HG03108 (cell line): ENCODE measurements around the gene PDE11A.
"Not testable (repeated sequence)": the region's sequence is repeated elsewhere in the genome, so short reads cannot be mapped to it uniquely, and the experiment has no call there.

Experiments
- ATAC-seq: cut with Tn5 transposase; IDR thresholded peaks from one replicate; pipeline ENCODE4 v1.9.1; 2021; ENCODE audit warnings: moderate library complexity; ENCODE audit not compliant: unreplicated experiment

The PDE11A gene

GRCh38 chr2:178072383-178073301 is at the start of gene PDE11A:
PDE11A (minus strand) TSS chr2:178072777; CDS start chr2:178072437, 340 bp downstream.
- peak; percentile 78 for ATAC-seq

DNA sequence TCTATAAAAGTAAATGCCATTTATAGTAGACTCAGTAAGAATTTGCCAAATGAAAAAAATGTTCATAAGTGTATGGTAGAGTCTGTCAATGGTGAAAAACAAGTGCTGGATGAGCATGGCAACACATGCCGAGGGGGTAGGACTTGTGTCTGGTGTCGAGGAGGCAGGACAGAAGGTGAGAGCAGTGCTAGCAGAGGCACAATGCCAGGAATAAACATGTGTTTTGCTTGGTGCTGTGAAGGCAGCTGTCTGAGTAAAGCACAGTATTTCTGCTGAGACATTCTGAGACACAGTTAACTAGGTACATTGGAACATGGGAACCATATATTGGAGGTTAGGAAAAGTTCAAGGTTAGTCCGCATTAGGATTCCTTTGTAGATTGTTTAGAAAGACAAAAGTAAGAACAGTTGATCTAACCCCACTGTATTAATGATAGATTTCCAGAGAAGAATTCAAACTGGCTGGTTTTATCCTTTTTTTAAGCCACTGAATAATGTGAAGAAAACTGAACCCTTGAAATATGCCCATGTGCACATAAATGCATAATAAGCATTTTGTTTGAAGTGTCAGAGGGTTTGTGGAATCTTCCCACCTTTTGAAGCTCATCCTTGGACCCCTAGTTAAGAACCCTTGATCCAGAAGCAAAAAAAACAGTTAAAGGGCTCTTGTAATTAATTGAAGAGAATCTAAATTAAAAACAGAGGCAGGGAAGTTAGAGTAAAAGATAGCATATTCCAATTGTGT is 46.8 kb upstream of the PDE11A start:
- no peak for ATAC-seq

DNA sequence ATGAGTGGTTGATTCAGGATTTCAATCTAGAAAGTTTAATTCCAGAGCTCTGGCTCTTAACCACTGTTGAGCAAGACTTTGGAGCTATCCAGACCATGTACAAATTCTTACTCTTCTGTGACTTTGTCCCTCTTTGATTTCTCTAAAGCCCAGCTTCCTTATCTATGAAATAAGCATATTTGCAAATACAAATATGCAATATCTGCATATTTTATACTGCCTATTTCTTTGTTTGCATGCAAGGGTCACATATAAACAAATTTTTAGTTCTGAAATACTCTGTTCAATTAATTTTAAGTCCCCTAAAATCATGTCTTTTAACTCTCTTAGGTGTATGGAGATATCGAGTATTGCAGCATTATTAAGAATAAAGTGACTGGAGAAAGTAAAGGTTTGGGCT is 45.1 kb upstream of the PDE11A start:
- ATAC-seq: no peak

GRCh38 chr2:178115271-178115670 is 42.7 kb upstream of the PDE11A start:
- ATAC-seq: no peak

DNA sequence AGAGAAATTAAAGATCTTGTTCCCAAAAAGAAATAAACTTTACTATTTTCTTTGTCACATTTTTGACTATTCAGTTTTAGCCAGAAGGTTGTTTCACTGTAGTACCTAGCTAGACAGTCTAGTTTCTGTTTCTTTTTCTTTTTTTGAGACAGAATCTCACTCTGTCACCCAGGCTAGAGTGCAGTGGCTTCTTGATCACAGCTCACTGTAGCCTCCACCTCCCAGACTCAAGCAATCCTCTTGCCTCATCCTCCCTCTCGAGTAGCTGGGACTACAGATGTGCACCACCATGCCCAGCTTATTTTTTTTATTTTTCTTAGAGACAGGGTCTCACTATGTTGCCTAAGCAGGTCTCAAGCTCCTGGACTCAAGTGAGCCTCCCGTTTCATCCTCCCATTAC is 41.9 kb upstream of the PDE11A start:
- ATAC-seq: peak; percentile 39

DNA sequence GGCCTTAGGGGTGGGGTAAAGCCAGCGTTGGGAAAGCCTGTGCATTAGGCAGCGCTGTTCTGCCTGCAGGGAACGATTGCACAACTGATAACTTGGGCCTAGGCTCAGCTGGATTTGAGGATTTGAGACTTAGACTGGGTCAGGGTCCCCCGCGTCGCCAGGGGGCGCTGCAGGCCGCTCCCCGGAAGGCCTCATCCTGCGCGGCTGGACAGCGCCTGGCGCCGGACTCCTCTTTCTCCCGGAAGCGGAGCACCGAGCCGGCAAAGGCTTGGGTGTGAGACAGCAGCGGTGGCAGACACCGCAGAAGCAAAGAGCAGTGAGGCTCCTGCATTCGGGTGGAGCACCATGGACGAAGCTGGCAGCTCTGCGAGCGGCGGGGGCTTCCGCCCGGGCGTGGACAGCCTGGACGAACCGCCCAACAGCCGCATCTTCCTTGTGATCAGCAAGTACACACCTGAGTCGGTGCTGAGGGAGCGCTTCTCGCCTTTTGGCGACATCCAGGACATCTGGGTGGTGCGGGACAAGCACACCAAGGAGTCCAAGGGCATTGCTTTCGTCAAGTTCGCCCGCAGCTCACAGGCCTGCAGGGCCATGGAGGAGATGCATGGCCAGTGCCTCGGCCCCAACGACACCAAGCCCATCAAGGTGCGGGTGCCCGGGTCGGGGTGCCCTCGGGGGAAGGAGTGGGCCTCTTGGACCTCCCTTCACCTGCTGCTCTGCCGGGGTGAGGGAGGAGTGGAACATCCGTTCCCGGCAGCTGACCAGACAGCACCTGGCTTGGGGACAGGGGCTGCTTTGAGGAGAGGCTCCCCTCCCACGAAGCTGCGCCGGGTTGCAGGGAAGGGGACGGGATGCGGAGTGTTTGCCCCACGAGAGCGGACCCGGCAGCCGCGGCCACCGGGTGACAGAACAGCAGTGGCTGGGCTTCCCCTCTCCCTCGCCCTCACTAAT is 39.9 kb upstream of the PDE11A start, which contains the start of gene RBM45:
TSS of gene RBM45 (plus strand) at position 236 of the 951 bp plus-strand sequence. CDS start at position 346, 110 bp downstream.
- peak; percentile 92 for ATAC-seq

DNA sequence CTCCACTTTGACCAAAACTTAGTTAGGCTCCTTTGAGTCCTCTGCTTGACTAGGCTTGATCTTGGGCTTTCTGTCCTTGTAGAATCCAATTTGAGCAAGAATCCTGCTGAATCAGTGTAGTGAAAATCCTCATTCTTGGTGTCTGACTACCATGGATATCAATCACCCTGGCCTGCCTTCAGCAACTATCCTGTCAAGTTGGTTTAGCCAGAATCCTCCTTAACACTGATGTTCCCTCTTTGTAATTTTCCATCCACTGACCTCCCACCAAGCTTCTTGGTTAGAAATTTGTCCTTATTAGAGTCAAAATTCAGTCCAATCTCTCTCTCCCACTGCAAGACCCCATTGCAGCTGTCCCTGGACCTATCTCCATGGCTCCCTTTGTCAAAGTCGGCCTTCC is 39.2 kb upstream of the PDE11A start:
- no peak for ATAC-seq

GRCh38 chr2:178110681-178111080 is 38.1 kb upstream of the PDE11A start:
- no peak for ATAC-seq

DNA sequence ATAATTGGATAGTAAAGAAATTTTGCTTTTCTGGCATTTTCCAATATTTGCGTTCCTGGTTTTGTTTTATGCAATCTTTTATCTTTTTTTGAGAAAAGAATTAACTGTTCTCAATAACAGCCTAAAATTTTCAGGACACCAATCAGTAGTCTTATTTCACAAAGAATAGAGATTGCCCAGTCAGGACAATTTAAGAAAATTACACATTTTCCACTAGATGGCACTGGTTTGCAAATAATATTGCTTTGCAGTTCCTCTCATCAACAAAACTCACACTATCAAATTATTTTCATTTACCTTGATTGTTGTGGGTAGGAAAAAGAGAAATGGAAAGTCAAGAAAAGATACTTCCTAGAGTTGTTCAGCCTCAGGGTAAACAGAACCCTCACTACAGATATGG is 37.2 kb upstream of the PDE11A start:
- ATAC-seq: no peak

- ATAC-seq: no peak
These were observed 35.6 kb upstream of the PDE11A start for GRCh38 chr2:178108176-178108575.

DNA sequence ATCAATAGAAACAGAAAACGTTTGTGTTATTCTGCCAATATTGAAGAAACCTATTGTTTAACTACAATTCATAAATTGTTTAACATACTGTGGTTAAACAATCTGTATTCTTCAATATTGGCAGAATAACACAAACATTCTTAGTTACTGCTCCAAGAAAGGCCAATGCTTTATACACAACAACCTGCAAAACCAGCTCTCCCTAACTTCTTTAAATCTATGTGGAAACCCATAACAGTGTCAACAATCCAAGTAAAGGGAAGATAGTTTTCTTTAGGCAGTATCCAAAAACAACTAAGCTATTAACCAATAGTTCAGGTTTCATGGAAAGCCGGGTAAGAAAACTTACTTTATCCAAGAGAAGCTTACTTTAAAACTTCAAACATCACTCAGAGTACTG is 33.5 kb upstream of the PDE11A start:
- ATAC-seq: no peak

DNA sequence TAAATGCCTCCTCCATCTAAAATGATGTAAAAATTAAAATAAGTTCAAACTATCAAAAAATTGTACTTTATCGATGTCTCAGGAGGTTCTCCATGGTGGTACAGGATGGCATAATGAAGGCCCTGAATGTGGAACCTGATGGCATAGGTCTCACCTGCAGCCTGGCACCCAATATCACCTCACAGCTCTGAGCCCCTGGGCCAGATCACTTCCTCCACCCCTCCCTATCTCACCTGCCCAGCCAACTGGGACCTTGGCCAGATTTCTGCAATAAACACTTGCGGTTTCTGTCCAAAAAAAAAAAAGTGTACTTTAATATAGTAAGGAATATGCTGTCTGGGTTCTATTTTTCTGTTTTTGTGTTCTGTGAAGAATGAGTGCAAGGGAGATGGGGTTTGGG is 33.0 kb upstream of the PDE11A start:
- no peak for ATAC-seq

DNA sequence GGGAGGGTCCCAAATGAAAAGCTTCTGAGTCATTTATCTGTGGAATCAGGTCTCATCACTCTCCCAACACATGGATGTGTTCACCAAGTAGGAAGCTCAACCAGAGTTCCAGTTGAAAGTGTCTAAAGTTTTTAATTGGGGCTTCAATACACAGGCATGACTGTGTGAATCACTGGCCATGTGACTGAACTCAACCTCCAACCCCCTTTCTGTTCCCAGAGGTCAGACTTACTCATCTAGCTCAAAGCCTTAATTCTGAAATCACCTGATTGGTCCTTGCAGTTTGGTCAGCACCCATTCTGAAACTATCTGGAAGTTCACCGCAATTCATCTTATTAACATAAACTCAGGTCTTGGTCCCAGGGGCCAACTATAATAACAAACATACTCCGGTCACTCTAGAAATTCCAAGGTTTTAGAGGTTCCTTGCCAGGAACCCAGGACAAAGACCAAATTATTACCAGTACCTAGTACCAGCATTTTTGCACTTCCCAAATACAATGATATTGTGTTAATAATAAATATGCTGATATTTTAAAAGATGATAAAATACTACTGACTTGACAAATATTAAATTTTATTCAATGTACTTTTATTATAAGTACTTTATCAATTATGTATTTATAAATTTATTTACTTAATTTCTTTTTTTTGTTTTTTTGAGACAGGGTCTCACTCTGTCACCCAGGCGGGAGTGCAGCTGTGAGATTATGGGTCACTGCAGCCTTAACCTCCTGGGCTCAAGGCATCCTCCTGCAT is 28.9 kb upstream of the PDE11A start:
- ATAC-seq: no peak

GRCh38 chr2:178093471-178093870 is 20.9 kb upstream of the PDE11A start:
- ATAC-seq: no peak

DNA sequence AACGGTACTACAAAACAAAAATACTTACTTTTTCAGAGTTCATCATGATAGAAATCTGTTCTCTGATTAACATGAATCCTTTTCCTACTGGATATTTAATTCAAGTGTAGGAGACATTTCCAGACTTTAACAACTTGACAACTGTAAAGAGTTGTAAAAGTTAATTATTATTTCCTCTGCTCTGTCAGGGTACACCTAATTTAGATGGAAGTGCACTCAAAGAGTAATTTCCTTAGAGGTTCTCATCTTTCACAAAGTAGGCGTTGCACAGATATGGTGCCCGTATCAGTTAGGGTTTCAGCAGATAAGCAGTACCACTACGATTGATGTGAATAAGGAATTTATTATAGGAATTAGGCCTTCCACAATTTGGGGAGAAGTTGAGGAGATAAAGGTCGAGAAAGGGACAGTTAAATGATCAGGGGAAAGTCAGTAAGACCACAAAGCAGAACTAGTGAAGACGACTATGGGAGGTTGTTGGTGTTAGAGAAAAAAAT is 16.2 kb upstream of the PDE11A start:
- ATAC-seq: no peak

- no peak for ATAC-seq
These were observed 11.7 kb upstream of the PDE11A start for GRCh38 chr2:178084273-178084672.

DNA sequence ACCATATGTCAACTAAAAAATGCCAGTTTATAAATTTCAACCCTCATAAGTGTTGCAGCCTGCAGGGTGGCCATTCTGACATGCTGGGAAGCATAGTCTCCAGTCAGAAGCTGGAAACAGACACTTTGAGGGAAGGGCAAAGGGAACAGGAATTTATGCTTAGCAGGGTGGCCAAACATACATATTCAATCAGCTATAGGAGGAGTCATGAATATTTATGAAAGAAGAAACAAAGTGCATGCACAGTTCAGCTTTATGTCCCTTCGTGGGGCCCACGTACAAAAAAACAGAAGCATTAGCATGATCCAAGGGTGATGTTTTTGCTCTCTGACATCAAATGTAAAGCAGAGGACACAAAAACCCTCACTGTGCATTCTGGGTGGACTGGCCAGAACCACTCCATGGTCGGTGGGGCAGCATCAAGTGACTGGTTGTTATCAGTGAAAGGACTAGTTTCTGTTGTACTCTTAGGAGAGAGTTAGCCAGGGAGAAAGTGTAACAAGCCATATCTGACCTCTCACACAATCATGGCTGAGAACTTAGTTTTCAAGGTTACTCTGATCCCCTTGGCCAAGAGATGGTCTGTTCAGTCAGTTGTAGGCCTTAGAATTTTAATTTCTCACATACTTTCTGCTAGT is 9.9 kb upstream of the PDE11A start:
- ATAC-seq: no peak

- not testable (repeated sequence) for ATAC-seq
These were observed 6.7 kb upstream of the PDE11A start for GRCh38 chr2:178079279-178079678.

DNA sequence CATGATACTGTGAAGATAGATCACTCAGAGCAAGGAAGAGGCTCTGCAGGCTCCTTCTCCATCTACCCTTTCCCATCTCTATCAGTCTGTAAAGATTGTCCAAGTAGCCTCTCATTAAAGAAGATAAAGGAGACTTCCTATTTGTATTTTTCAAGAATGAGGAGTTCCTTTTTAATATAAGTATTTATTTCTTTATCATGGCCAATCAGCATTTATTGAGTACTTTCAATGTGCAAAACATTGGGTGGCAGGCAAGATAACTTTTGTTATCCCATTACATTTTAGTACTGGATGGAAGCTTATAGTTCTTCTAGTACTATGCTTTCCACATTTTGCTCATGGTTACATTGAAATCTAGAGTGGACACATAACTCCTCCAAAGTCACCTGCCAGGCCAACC is 3.6 kb upstream of the PDE11A start:
- ATAC-seq: no peak

DNA sequence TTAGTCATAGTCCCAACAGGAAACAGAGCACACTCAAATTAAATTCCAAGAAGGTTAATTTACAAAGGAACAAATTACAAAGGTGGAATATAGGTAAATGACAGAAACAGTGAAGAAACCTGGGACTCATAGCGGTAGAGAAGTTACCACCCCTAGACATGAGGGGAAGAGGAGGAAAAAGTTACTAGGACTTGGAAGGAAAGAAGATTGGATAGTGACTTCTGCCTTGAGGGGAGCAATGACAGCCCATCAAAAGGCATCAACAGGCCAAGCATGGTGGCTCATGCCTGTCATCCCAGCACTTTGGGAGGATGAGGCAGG is 2.4 kb upstream of the PDE11A start:
- ATAC-seq: no peak
